ENCODE measurements around the gene FGF2. TPM values are rescaled to one million over a fixed set of nuclear protein-coding genes. Genes with fewer than 3 reads are reported as not detected.
"Not testable (repeated sequence)": the region's sequence is repeated elsewhere in the genome, so short reads cannot be mapped to it uniquely, and the experiment has no call there.

The FGF2 gene
- total and polyA plus RNA-seq, 4 donors: 0.52 to 1.4 (median 0.98) TPM

DNA sequence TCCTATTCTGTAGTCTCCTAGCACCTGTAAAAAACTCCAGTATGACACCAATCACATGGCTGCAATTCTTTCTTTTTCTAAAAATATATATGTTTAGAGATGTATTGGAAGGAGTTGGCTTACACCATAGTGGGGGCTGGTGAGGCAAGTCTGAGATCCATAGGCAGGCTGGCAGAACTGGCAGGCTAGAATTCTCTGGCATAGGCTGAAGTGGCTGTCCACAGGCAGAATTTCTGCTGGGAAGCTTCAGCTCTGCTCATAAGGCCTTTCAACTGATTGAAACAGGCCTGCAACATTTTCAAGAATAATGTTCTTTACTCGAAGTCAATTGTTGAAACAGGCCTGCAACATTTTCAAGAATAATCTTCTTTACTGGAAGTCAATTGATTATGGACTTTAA lies 37.0 kb downstream of the FGF2 start:
- DNase-seq (ENCODE audit: low spot score): no peak
- H3K4me1 ChIP-seq (ENCODE audit: control insufficient read depth in 4 of 4, insufficient read depth in 4 of 4, low read length in 3 of 4): no peaks in the 10 kb centered on the region
- no peak overlapping the region for H3K27ac ChIP-seq (ENCODE audit: low read depth in 1 of 2, low read length in 2 of 2)
- WGBS: 94% methylated on average over 1 of the region's 1 CpG
- H3K9me3 ChIP-seq (ENCODE audit: control insufficient read depth in 4 of 4, low read length in 3 of 4): no peaks in the 10 kb centered on the region
- TF ChIP-seq FOXA1 (IDR thresholded peaks at IDR 0.05): no peak
- no peak for TF ChIP-seq HNF4G (IDR thresholded peaks at IDR 0.05)
- no peak for TF ChIP-seq HNF4A (conservative IDR thresholded peaks at IDR 0.05)
- TF ChIP-seq RXRA (IDR thresholded peaks at IDR 0.05): no peak
- TF ChIP-seq YY1 (IDR thresholded peaks at IDR 0.05): no peak
- no peak for TF ChIP-seq GABPA (IDR thresholded peaks at IDR 0.05 in 1 of 2, conservative IDR thresholded peaks at IDR 0.05 in 1 of 2)
- no peak for TF ChIP-seq SP1 (IDR thresholded peaks at IDR 0.05)
- TF ChIP-seq RAD21 (IDR thresholded peaks at IDR 0.05): no peak
- TF ChIP-seq, protein P1, sequence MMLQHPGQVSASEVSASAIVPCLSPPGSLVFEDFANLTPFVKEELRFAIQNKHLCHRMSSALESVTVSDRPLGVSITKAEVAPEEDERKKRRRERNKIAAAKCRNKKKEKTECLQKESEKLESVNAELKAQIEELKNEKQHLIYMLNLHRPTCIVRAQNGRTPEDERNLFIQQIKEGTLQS (IDR thresholded peaks at IDR 0.05): no peak
- no peak for TF ChIP-seq NR2F2 (IDR thresholded peaks at IDR 0.05)
- no peak for TF ChIP-seq CTCF (IDR thresholded peaks at IDR 0.05; ENCODE audit: low read depth, low read length, missing input control)
- TF ChIP-seq, protein P2, sequence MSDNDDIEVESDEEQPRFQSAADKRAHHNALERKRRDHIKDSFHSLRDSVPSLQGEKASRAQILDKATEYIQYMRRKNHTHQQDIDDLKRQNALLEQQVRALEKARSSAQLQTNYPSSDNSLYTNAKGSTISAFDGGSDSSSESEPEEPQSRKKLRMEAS (IDR thresholded peaks at IDR 0.05): no peak
- no peak overlapping the region for H3K9ac ChIP-seq (ENCODE audit: low read depth in 1 of 2, low read length in 2 of 2)
- no peaks in the 10 kb centered on the region for H3K27me3 ChIP-seq (ENCODE audit: control insufficient read depth in 4 of 4, insufficient read depth in 4 of 4, low read length in 3 of 4)
- H3K36me3 ChIP-seq (ENCODE audit: control insufficient read depth in 4 of 4, insufficient read depth in 3 of 4, low read depth in 1 of 4, low read length in 3 of 4): no peaks in the 10 kb centered on the region
- no peak overlapping the region for H3K4me3 ChIP-seq (ENCODE audit: low read depth in 1 of 3, low read length in 3 of 3)

GRCh38 chr4:122865425-122865824 lies 38.8 kb downstream of the FGF2 start:
- TF ChIP-seq SP1 (IDR thresholded peaks at IDR 0.05) (no peak), JUND (IDR thresholded peaks at IDR 0.05) (no peak), HNF4A (conservative IDR thresholded peaks at IDR 0.05) (no peak), GABPA (IDR thresholded peaks at IDR 0.05 in 1 of 2, conservative IDR thresholded peaks at IDR 0.05 in 1 of 2) (no peak), RAD21 (IDR thresholded peaks at IDR 0.05) (no peak), FOXA1 (IDR thresholded peaks at IDR 0.05) (no peak), FOXA2 (IDR thresholded peaks at IDR 0.05) (no peak), HNF4G (IDR thresholded peaks at IDR 0.05) (no peak), NR2F2 (IDR thresholded peaks at IDR 0.05) (no peak)
- TF ChIP-seq, protein P1 (IDR thresholded peaks at IDR 0.05): no peak
- TF ChIP-seq, protein P3, sequence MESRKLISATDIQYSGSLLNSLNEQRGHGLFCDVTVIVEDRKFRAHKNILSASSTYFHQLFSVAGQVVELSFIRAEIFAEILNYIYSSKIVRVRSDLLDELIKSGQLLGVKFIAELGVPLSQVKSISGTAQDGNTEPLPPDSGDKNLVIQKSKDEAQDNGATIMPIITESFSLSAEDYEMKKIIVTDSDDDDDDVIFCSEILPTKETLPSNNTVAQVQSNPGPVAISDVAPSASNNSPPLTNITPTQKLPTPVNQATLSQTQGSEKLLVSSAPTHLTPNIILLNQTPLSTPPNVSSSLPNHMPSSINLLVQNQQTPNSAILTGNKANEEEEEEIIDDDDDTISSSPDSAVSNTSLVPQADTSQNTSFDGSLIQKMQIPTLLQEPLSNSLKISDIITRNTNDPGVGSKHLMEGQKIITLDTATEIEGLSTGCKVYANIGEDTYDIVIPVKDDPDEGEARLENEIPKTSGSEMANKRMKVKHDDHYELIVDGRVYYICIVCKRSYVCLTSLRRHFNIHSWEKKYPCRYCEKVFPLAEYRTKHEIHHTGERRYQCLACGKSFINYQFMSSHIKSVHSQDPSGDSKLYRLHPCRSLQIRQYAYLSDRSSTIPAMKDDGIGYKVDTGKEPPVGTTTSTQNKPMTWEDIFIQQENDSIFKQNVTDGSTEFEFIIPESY (IDR thresholded peaks at IDR 0.05): no peak
- Histone ChIP-seq H3K9ac (ENCODE audit: low read depth in 1 of 2, low read length in 2 of 2) (no peak overlapping the region), H3K9me3 (ENCODE audit: control insufficient read depth in 4 of 4, low read length in 3 of 4) (no peaks in the 10 kb centered on the region), H3K4me3 (ENCODE audit: low read depth in 1 of 3, low read length in 3 of 3) (no peak overlapping the region), H3K27ac (ENCODE audit: low read depth in 1 of 2, low read length in 2 of 2) (no peak overlapping the region), H3K27me3 (ENCODE audit: control insufficient read depth in 4 of 4, insufficient read depth in 4 of 4, low read length in 3 of 4) (no peaks in the 10 kb centered on the region), H3K36me3 (ENCODE audit: control insufficient read depth in 4 of 4, insufficient read depth in 3 of 4, low read depth in 1 of 4, low read length in 3 of 4) (no peaks in the 10 kb centered on the region), H3K4me1 (ENCODE audit: control insufficient read depth in 4 of 4, insufficient read depth in 4 of 4, low read length in 3 of 4) (no peaks in the 10 kb centered on the region)
- no peak for DNase-seq (ENCODE audit: low spot score)
- WGBS: 84% methylated on average over 4 of the region's 4 CpGs

DNA sequence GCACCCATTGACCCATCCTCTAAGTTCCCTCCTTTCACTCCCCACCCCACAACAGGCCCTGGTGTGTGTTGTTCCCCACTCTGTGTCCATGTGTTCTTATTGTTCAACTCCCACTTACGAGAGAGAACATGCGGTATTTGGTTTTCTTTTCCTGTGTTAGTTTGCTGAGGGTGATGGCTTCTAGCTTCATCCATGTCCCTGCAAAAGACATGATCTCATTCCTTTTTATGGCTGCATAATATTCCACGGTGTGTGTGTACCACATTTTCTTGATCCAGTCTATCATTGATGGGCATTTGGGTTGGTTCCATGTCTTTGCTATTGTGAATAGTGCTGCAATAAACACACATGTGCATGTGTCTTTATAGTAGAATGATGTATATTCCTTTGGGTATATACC lies 41.6 kb downstream of the FGF2 start:
- H3K4me3 ChIP-seq (ENCODE audit: low read depth in 1 of 3, low read length in 3 of 3); H3K4me1 ChIP-seq (ENCODE audit: control insufficient read depth in 4 of 4, insufficient read depth in 4 of 4, low read length in 3 of 4); H3K27ac ChIP-seq (ENCODE audit: low read depth in 1 of 2, low read length in 2 of 2); H3K9me3 ChIP-seq (ENCODE audit: control insufficient read depth in 4 of 4, low read length in 3 of 4); DNase-seq (ENCODE audit: low spot score); H3K27me3 ChIP-seq (ENCODE audit: control insufficient read depth in 4 of 4, insufficient read depth in 4 of 4, low read length in 3 of 4); H3K9ac ChIP-seq (ENCODE audit: low read depth in 1 of 2, low read length in 2 of 2); H3K36me3 ChIP-seq (ENCODE audit: control insufficient read depth in 4 of 4, insufficient read depth in 3 of 4, low read depth in 1 of 4, low read length in 3 of 4): not testable (repeated sequence)
- 97% methylated on average over 3 of the region's 3 CpGs for WGBS

Measured in liver (tissue), 9 donors.